KMS-11 (cell line): ENCODE data around the gene IL26.

Experiments
- H2AFZ ChIP-seq: fragments of 200-600 bp; sonication (generic); 2 replicates; pipeline ENCODE4 v1.6.1; 2016; ENCODE audit warnings: antibody characterized with exemption, mixed run types, low read depth
- H3K27ac ChIP-seq: fragments of 200-600 bp; sonication (generic); 2 replicates; pipeline ENCODE4 v1.6.1; 2016; ENCODE audit warnings: mild to moderate bottlenecking, mixed run types
- H3K27me3 ChIP-seq: fragments of 200-600 bp; sonication (generic); 2 replicates; pipeline ENCODE4 v1.6.1; 2017; ENCODE audit warnings: mild to moderate bottlenecking, low read depth, mixed run types, moderate library complexity; ENCODE audit not compliant: insufficient read depth
- H3K36me3 ChIP-seq: fragments of 200-600 bp; sonication (generic); 2 replicates; pipeline ENCODE4 v1.6.1; 2017; ENCODE audit warnings: mild to moderate bottlenecking, mixed run types; ENCODE audit not compliant: insufficient read depth
- H3K4me1 ChIP-seq: fragments of 200-600 bp; sonication (generic); 2 replicates; pipeline ENCODE4 v1.6.1; 2016; ENCODE audit warnings: mild to moderate bottlenecking, low read depth, mixed run types; ENCODE audit not compliant: poor library complexity, severe bottlenecking
- H3K4me2 ChIP-seq: fragments of 200-600 bp; sonication (generic); 2 replicates; pipeline ENCODE4 v1.7.0; 2016; ENCODE audit warnings: mild to moderate bottlenecking, mixed run types
- H3K4me3 ChIP-seq: fragments of 200-600 bp; sonication (generic); IDR thresholded peaks from 2 replicates; pipeline ENCODE4 v1.6.1; 2017; ENCODE audit warnings: low read depth, low read length, mixed read lengths; ENCODE audit not compliant: insufficient read depth
- H3K79me2 ChIP-seq: fragments of 200-600 bp; sonication (generic); 2 replicates; pipeline ENCODE4 v1.6.1; 2016; ENCODE audit warnings: low read depth, mixed run types; ENCODE audit not compliant: insufficient read depth
- H3K9ac ChIP-seq: fragments of 200-600 bp; sonication (generic); 2 replicates; pipeline ENCODE4 v1.6.1; 2016; ENCODE audit warnings: mild to moderate bottlenecking, mixed run types
- H4K20me1 ChIP-seq: fragments of 200-600 bp; sonication (generic); 2 replicates; pipeline ENCODE4 v1.6.1; 2016; ENCODE audit warnings: mild to moderate bottlenecking, mixed run types; ENCODE audit not compliant: insufficient read depth
- CTCF ChIP-seq: fragments of 200-600 bp; sonication (generic); conservative IDR thresholded peaks from 2 replicates; pipeline ENCODE4 v1.6.1; 2017; ENCODE audit warnings: low read depth, mild to moderate bottlenecking, antibody characterized with exemption, low read length, moderate library complexity, mixed read lengths

The IL26 gene

GRCh38 chr12:68247785-68248184 is 22.2 kb upstream of the IL26 start:
- H3K4me1 ChIP-seq: no peaks in the 10 kb centered on the region
- TF ChIP-seq CTCF: no peak
- no peaks in the 10 kb centered on the region for H3K36me3 ChIP-seq
- H2AFZ ChIP-seq: no peak overlapping the region
- H4K20me1 ChIP-seq: no peaks in the 10 kb centered on the region
- H3K79me2 ChIP-seq: no peaks in the 10 kb centered on the region
- H3K27ac ChIP-seq: no peak overlapping the region
- H3K9ac ChIP-seq: no peak overlapping the region
- no peak overlapping the region for H3K4me2 ChIP-seq
- H3K4me3 ChIP-seq: no peak overlapping the region
- no peaks in the 10 kb centered on the region for H3K27me3 ChIP-seq

GRCh38 chr12:68246350-68246749 is 20.7 kb upstream of the IL26 start:
- Histone ChIP-seq H2AFZ (no peak overlapping the region), H3K9ac (no peak overlapping the region), H4K20me1 (no peaks in the 10 kb centered on the region), H3K27me3 (no peaks in the 10 kb centered on the region), H3K27ac (no peak overlapping the region), H3K36me3 (no peaks in the 10 kb centered on the region), H3K4me3 (no peak overlapping the region), H3K79me2 (no peaks in the 10 kb centered on the region), H3K4me1 (peaks cover 3% of the 10 kb centered on the region), H3K4me2 (no peak overlapping the region)
- TF ChIP-seq CTCF: no peak

GRCh38 chr12:68245180-68246021 is 19.8 kb upstream of the IL26 start:
- Histone ChIP-seq H3K4me3 (no peak overlapping the region), H3K27ac (no peak overlapping the region), H3K4me2 (no peak overlapping the region), H3K9ac (no peak overlapping the region), H3K79me2 (no peaks in the 10 kb centered on the region), H3K36me3 (no peaks in the 10 kb centered on the region), H2AFZ (no peak overlapping the region), H4K20me1 (no peaks in the 10 kb centered on the region), H3K27me3 (no peaks in the 10 kb centered on the region), H3K4me1 (peaks cover 13% of the 10 kb centered on the region)
- no peak for TF ChIP-seq CTCF

DNA sequence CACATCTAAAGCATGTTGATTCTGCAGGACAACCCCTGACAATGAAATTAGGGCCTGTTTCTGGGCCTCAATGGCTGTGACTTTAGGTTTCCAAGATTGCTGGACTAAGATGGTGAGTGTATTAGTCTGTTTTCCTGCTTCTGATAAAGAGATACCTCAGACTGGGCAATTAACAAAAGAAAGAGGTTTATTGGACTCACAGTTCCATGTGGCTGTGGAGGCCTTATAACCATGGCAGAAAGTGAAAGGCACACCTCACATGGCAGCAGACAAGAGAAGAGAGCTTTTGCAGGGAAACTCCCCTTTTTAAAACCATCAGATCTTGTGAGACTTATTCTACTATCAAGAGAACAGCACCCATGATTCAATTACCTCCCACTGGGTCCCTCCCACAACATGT is 17.2 kb upstream of the IL26 start:
- Histone ChIP-seq H3K4me3 (no peak overlapping the region), H3K4me2 (no peak overlapping the region), H3K36me3 (no peaks in the 10 kb centered on the region), H3K4me1 (peaks cover 16% of the 10 kb centered on the region), H4K20me1 (no peaks in the 10 kb centered on the region), H3K79me2 (no peaks in the 10 kb centered on the region), H3K27me3 (no peaks in the 10 kb centered on the region), H3K27ac (no peak overlapping the region), H3K9ac (no peak overlapping the region), H2AFZ (no peak overlapping the region)
- no peak for TF ChIP-seq CTCF
